PC-9 (cell line): ENCODE results near the gene CDC42BPA. TPM values are rescaled to one million over a fixed set of nuclear protein-coding genes. Genes with fewer than 3 reads are reported as not detected.
"Not testable (repeated sequence)": the region's sequence is repeated elsewhere in the genome, so short reads cannot be mapped to it uniquely, and the experiment has no call there.

Experiments used
- BruUV-seq: library from RNA; stranded (reverse); fragments of 400-500 nt; replicated peaks from 2 replicates; lab custom pipeline; 2021; lab: Mats Ljungman, UMichigan
- CTCF ChIA-PET: fragments of 300-600 bp; sonication (Branson Sonifier 250); formaldehyde crosslinking; loops from one replicate; lab custom pipeline; 2022; ENCODE audit warnings: antibody characterized with exemption; lab: Charles Lee
- POLR2A ChIA-PET: fragments of 300-600 bp; sonication (Branson Sonifier 250); formaldehyde crosslinking; loops from one replicate; lab custom pipeline; 2022; ENCODE audit warnings: antibody characterized with exemption; ENCODE audit not compliant: unreplicated experiment; lab: Charles Lee
- DNase-seq, 2 experiments: peaks; one replicate each; pipeline versions ENCODE4 v3.0.0 to v3.0.0-alpha.2; 2015 to 2022; ENCODE audit warnings: mixed read lengths in 1 of 2
- H2AFZ ChIP-seq: fragments of 200-600 bp; sonication (generic); 2 replicates; pipeline ENCODE4 v1.8.1; 2017; ENCODE audit warnings: antibody characterized with exemption
- H3F3A ChIP-seq: fragments of 200-600 bp; sonication (generic); 2 replicates; pipeline ENCODE4 v1.8.1; 2017; ENCODE audit warnings: antibody characterized with exemption, mild to moderate bottlenecking, low read depth; ENCODE audit not compliant: insufficient read depth
- H3K27ac ChIP-seq: fragments of 200-600 bp; sonication (generic); 2 replicates; pipeline ENCODE4 v1.6.1; 2016; ENCODE audit warnings: mixed run types
- H3K27me3 ChIP-seq: fragments of 200-600 bp; sonication (generic); 2 replicates; pipeline ENCODE4 v1.6.1; 2016; ENCODE audit warnings: low read depth, mixed run types; ENCODE audit not compliant: insufficient read depth
- H3K36me3 ChIP-seq: fragments of 200-600 bp; sonication (generic); 2 replicates; pipeline ENCODE4 v1.6.1; 2016; ENCODE audit warnings: low read depth, mixed run types
- H3K4me1 ChIP-seq: fragments of 200-600 bp; sonication (generic); replicated peaks from 2 replicates; pipeline ENCODE4 v1.6.1; 2016; ENCODE audit warnings: mixed run types; ENCODE audit not compliant: insufficient read depth
- H3K4me2 ChIP-seq: fragments of 200-600 bp; sonication (generic); 2 replicates; pipeline ENCODE4 v1.6.1; 2017; ENCODE audit warnings: mixed run types
- H3K4me3 ChIP-seq: fragments of 200-600 bp; sonication (generic); 2 replicates; pipeline ENCODE4 v1.6.1; 2016; ENCODE audit warnings: mixed run types
- H3K79me2 ChIP-seq: fragments of 200-600 bp; sonication (generic); 2 replicates; pipeline ENCODE4 v1.6.1; 2017; ENCODE audit warnings: low read depth, mixed run types
- H3K9me2 ChIP-seq: fragments of 200-600 bp; sonication (generic); 2 replicates; pipeline ENCODE4 v1.8.1; 2017; ENCODE audit warnings: mild to moderate bottlenecking; ENCODE audit not compliant: insufficient read depth
- H3K9me3 ChIP-seq: fragments of 200-600 bp; sonication (generic); 2 replicates; pipeline ENCODE4 v1.8.1; 2016; ENCODE audit warnings: low read depth; ENCODE audit not compliant: insufficient read depth
- H4K20me1 ChIP-seq: fragments of 200-600 bp; sonication (generic); 2 replicates; pipeline ENCODE4 v1.8.1; 2017; ENCODE audit not compliant: insufficient read depth
- EZH2 ChIP-seq: fragments of 200-600 bp; sonication (generic); IDR thresholded peaks from 2 replicates; pipeline ENCODE4 v1.8.0; 2017; ENCODE audit warnings: antibody characterized with exemption, low read depth
- intact Hi-C: fragments of 100-400 bp; cut with micrococcal nuclease; formaldehyde crosslinking; loops from one replicate; pipeline ENCODE4 v1.10.0; 2022; ENCODE audit not compliant: unreplicated experiment
- total RNA-seq: library from RNA; stranded (reverse); gene quantifications from 2 replicates; pipeline ENCODE4 v1.2.3, GENCODE V29; 2021
- TF ChIP-seq, protein P1 (sequence below): fragments of 200-600 bp; sonication (generic); conservative IDR thresholded peaks from 2 replicates; pipeline ENCODE4 v1.6.1; 2017; ENCODE audit warnings: mixed run types, antibody characterized with exemption, mild to moderate bottlenecking, moderate library complexity

The CDC42BPA gene
- total RNA-seq, 1 experiment from 2014 or later: 47.5 TPM

DNA sequence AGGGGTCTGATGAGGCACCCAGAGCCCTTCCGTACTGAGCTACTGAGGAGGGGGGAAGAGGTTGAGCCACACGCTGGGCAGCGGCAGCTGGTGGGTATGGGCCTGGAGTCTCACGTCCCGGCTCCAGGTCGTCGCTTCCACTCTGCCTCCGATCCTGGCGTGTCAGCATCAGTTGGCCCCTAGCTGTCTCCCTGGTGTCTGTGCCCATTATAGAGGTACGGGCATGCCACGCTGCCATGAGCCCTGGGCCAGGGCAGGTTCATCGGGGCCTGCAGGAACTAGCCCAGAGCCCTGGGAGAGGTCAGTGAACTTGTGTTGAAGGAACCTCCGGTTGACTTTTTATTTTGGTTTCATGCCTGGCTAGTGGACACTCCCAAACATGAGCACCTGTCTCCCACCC is 360.0 kb downstream of the CDC42BPA start:
- H3K27ac ChIP-seq: no peak overlapping the region
- no peak overlapping the region for H2AFZ ChIP-seq
- POLR2A ChIA-PET: no interaction called here
- H3K79me2 ChIP-seq: 0 out of 2 replicates have a peak, but pooled peaks cover 3% of the 10 kb centered on the region
- H3K4me2 ChIP-seq: no peak overlapping the region
- no peaks in the 10 kb centered on the region for H3F3A ChIP-seq
- intact Hi-C loops: no loop called here
- H3K9me2 ChIP-seq: no peaks in the 10 kb centered on the region
- H4K20me1 ChIP-seq: peaks cover 3% of the 10 kb centered on the region; the same call in 1 of the 2 replicates
- H3K27me3 ChIP-seq: no peaks in the 10 kb centered on the region
- DNase-seq: no peak
- no peaks in the 10 kb centered on the region for H3K4me1 ChIP-seq
- CTCF ChIA-PET: no interaction called here
- TF ChIP-seq EZH2: no peak
- TF ChIP-seq, protein P1, sequence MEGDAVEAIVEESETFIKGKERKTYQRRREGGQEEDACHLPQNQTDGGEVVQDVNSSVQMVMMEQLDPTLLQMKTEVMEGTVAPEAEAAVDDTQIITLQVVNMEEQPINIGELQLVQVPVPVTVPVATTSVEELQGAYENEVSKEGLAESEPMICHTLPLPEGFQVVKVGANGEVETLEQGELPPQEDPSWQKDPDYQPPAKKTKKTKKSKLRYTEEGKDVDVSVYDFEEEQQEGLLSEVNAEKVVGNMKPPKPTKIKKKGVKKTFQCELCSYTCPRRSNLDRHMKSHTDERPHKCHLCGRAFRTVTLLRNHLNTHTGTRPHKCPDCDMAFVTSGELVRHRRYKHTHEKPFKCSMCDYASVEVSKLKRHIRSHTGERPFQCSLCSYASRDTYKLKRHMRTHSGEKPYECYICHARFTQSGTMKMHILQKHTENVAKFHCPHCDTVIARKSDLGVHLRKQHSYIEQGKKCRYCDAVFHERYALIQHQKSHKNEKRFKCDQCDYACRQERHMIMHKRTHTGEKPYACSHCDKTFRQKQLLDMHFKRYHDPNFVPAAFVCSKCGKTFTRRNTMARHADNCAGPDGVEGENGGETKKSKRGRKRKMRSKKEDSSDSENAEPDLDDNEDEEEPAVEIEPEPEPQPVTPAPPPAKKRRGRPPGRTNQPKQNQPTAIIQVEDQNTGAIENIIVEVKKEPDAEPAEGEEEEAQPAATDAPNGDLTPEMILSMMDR: no peak
- H3K36me3 ChIP-seq: no peaks in the 10 kb centered on the region
- peaks cover 3% of the 10 kb centered on the region; the same call in 1 of the 2 replicates for H3K9me3 ChIP-seq
- BruUV-seq: no TSS peak
- H3K4me3 ChIP-seq: no peak overlapping the region

DNA sequence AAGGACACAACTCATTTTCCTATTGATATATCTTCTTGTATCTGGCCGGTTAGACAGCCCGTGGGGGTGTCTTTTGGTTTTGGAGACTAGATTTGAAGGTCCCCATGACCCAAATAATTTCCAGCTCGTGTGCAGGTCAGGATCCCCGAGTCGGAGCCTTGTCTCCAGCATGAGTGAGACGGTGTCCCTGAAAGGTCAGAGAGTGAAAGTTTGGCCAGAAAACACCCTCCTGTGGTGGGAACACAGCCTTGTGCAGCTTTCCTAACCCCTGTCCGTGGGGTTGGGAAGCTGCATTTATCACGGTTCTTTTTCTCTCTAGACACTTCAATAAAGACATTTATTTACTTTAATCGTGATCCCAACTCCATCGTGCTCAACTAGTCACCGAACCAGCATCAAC is 360.6 kb downstream of the CDC42BPA start:
- no peaks in the 10 kb centered on the region for H3K36me3 ChIP-seq
- intact Hi-C loops: no loop called here
- no peak for DNase-seq
- no peaks in the 10 kb centered on the region for H3F3A ChIP-seq
- peaks cover 3% of the 10 kb centered on the region; the same call in 1 of the 2 replicates for H3K9me3 ChIP-seq
- H3K9me2 ChIP-seq: no peaks in the 10 kb centered on the region
- H3K27ac ChIP-seq: no peak overlapping the region
- BruUV-seq: no TSS peak
- H3K4me1 ChIP-seq: no peaks in the 10 kb centered on the region
- H3K4me3 ChIP-seq: no peak overlapping the region
- POLR2A ChIA-PET: no interaction called here
- no peak overlapping the region for H2AFZ ChIP-seq
- TF ChIP-seq EZH2: no peak
- TF ChIP-seq, protein P1: no peak
- CTCF ChIA-PET: no interaction called here
- no peaks in the 10 kb centered on the region for H4K20me1 ChIP-seq
- 0 out of 2 replicates have a peak, but pooled peaks cover 3% of the 10 kb centered on the region for H3K79me2 ChIP-seq
- H3K4me2 ChIP-seq: no peak overlapping the region
- no peaks in the 10 kb centered on the region for H3K27me3 ChIP-seq

DNA sequence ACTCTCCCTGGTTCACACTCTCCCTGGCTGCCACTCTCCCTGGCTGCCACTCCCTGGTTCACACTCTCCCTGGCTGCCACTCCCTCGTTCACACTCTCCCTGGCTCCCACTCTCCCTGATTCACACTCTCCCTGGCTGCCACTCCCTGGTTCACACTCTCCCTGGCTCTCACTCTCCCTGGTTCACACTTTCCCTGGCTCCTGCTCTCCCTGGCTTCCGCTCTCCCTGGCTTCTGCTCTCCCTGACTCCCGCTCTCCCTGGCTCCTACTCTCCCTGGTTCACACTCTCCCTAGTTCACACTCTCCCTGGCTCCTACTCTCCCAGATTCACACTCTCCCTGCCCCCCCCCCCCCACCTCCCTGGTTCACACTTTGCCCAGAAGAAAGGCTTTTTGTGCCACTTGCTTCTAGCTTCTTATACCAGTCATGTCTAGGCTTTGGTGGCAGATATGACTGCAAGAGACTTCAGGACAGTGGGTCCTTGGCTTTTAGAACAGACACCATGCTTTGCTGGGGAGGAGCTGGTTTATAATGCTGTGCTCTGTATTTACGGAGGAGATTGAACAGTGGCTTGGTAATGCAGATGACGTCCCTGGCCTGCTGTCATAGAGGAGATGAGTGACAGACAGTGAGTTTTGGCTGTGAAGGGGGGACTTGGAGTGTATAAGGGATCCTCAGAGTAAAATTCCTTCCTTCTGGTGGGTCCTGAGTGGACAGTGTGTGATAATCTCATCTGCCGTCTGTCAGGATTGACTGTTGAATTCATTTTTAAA is 361.2 kb downstream of the CDC42BPA start:
- Histone ChIP-seq H3K79me2 (0 out of 2 replicates have a peak, but pooled peaks cover 3% of the 10 kb centered on the region), H3K4me2 (no peak overlapping the region), H3K27me3 (no peaks in the 10 kb centered on the region), H3K4me3 (no peak overlapping the region), H2AFZ (no peak overlapping the region), H3K4me1 (no peaks in the 10 kb centered on the region), H3K9me3 (peaks cover 3% of the 10 kb centered on the region; the same call in 1 of the 2 replicates), H3K27ac (no peak overlapping the region), H4K20me1 (no peaks in the 10 kb centered on the region), H3K36me3 (no peaks in the 10 kb centered on the region), H3K9me2 (no peaks in the 10 kb centered on the region), H3F3A (no peaks in the 10 kb centered on the region)
- intact Hi-C loops: no loop called here
- BruUV-seq: no TSS peak
- CTCF ChIA-PET: no interaction called here
- POLR2A ChIA-PET: no interaction called here
- no peak for DNase-seq
- TF ChIP-seq, protein P1: no peak
- no peak for TF ChIP-seq EZH2

DNA sequence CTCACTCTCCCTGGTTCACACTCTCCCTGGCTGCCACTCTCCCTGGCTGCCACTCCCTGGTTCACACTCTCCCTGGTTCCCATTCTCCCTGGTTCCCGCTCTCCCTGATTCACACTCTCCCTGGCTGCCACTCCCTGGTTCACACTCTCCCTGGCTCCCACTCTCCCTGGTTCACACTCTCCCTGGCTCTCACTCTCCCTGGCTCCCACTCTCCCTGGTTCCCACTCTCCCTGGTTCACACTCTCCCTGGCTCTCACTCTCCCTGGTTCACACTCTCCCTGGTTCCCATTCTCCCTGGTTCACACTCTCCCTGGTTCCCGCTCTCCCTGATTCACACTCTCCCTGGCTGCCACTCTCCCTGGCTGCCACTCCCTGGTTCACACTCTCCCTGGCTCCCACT is 362.4 kb downstream of the CDC42BPA start:
- H3F3A ChIP-seq, H3K27me3 ChIP-seq, H2AFZ ChIP-seq, H3K4me3 ChIP-seq, H3K4me2 ChIP-seq, POLR2A ChIA-PET, intact Hi-C loops, H3K36me3 ChIP-seq, H3K9me3 ChIP-seq, H3K79me2 ChIP-seq, H3K9me2 ChIP-seq, H3K27ac ChIP-seq, CTCF ChIA-PET, BruUV-seq, H4K20me1 ChIP-seq, DNase-seq, H3K4me1 ChIP-seq: not testable (repeated sequence)
